ENCODE results near the gene TBCK.

TBCK gene

GRCh38 chr4:106035204-106035603 is 280.8 kb downstream of the TBCK start:
- no peak for DNase-seq

- DNase-seq: no peak
These were observed 281.3 kb downstream of the TBCK start for GRCh38 chr4:106034751-106035150.

GRCh38 chr4:106034220-106034619 is 281.8 kb downstream of the TBCK start:
- peak; percentile 47 for DNase-seq

- DNase-seq: no peak
These were observed 282.5 kb downstream of the TBCK start for GRCh38 chr4:106033469-106033868.

- no peak for DNase-seq
These were observed 283.1 kb downstream of the TBCK start for GRCh38 chr4:106032851-106033286.

- no peak for DNase-seq
These were observed 293.6 kb downstream of the TBCK start for GRCh38 chr4:106022454-106022853.

- no peak for DNase-seq
These were observed 294.1 kb downstream of the TBCK start for GRCh38 chr4:106021737-106022410.

GRCh38 chr4:106019771-106020170 is 296.2 kb downstream of the TBCK start:
- no peak for DNase-seq

- no peak for DNase-seq
These were observed 298.0 kb downstream of the TBCK start for GRCh38 chr4:106017975-106018374.

GRCh38 chr4:106011387-106011786 is 304.6 kb downstream of the TBCK start:
- no peak for DNase-seq

GRCh38 chr4:106010761-106011160 is 305.2 kb downstream of the TBCK start:
- no peak for DNase-seq

GRCh38 chr4:106002994-106003393 is 313.0 kb downstream of the TBCK start:
- DNase-seq: no peak

- DNase-seq: no peak
These were observed 317.6 kb downstream of the TBCK start for GRCh38 chr4:105998171-105999063.

GRCh38 chr4:105996845-105997244 is 319.2 kb downstream of the TBCK start:
- no peak for DNase-seq

- no peak for DNase-seq
These were observed 321.0 kb downstream of the TBCK start for GRCh38 chr4:105994841-105995501.

- DNase-seq: peak; percentile 35
These were observed 321.9 kb downstream of the TBCK start for GRCh38 chr4:105994061-105994460.

GRCh38 chr4:105992641-105993305 is 323.2 kb downstream of the TBCK start:
- DNase-seq: no peak

GRCh38 chr4:105991726-105992125 is 324.3 kb downstream of the TBCK start:
- DNase-seq: no peak

All from NCI-H446 treated with DMSO at 0.1 percent for 48 hours (cell line).